HG02852 (cell line): ENCODE measurements around the gene COL9A3.

ENCODE experiments used
- ATAC-seq: cut with Tn5 transposase; IDR thresholded peaks from one replicate; pipeline ENCODE4 v1.9.1; 2021; ENCODE audit warnings: mild to moderate bottlenecking, moderate library complexity; ENCODE audit not compliant: unreplicated experiment

COL9A3 gene

GRCh38 chr20:62809530-62810428 is 7.1 kb upstream of the COL9A3 start:
- no peak for ATAC-seq

GRCh38 chr20:62811320-62811719 is 5.5 kb upstream of the COL9A3 start:
- ATAC-seq = no peak

- ATAC-seq = no peak
Observed at GRCh38 chr20:62811720-62812119, 5.1 kb upstream of the COL9A3 start.

- ATAC-seq = no peak
Observed at GRCh38 chr20:62812181-62812906, 4.5 kb upstream of the COL9A3 start.

- no peak for ATAC-seq
Observed at GRCh38 chr20:62812907-62813200, 4.0 kb upstream of the COL9A3 start.

- ATAC-seq = no peak
Observed at GRCh38 chr20:62813588-62813987, 3.3 kb upstream of the COL9A3 start.

GRCh38 chr20:62814060-62814708 is 2.7 kb upstream of the COL9A3 start:
- ATAC-seq = no peak

- no peak for ATAC-seq
Observed at GRCh38 chr20:62814709-62815065, 2.2 kb upstream of the COL9A3 start.

GRCh38 chr20:62815066-62815991 is 1.5 kb upstream of the COL9A3 start:
- no peak for ATAC-seq

GRCh38 chr20:62816031-62816883 is 593 bp upstream of the COL9A3 start:
- no peak for ATAC-seq

GRCh38 chr20:62817975-62818591 is 1.2 kb downstream of the COL9A3 start:
- ATAC-seq = no peak

- ATAC-seq = no peak
Observed at GRCh38 chr20:62818592-62819493, 2.0 kb downstream of the COL9A3 start.

- ATAC-seq = no peak
Observed at GRCh38 chr20:62819494-62820174, 2.8 kb downstream of the COL9A3 start.

GRCh38 chr20:62820208-62820961 is 3.5 kb downstream of the COL9A3 start:
- ATAC-seq = no peak

GRCh38 chr20:62820962-62821725 is 4.3 kb downstream of the COL9A3 start:
- no peak for ATAC-seq

GRCh38 chr20:62821726-62822210 is 4.9 kb downstream of the COL9A3 start:
- no peak for ATAC-seq
